Type B pancreatic cell (in vitro differentiated cells): ENCODE measurements around the gene TXNIP. TPM values are rescaled to one million over a fixed set of nuclear protein-coding genes. Genes with fewer than 3 reads are reported as not detected.

Source experiments
- DNase-seq: peaks from one replicate; pipeline ENCODE4 v3.0.0; 2021; ENCODE audit warnings: mixed read lengths; ENCODE audit not compliant: unreplicated experiment; ENCODE audit errors: extremely low spot score
- H3K27ac Mint-ChIP-seq: 2 replicates; pipeline ENCODE4 v1.8.0; 2021; ENCODE audit warnings: mild to moderate bottlenecking, mixed read lengths
- H3K27me3 Mint-ChIP-seq: 2 replicates; pipeline ENCODE4 v1.8.0; 2021; ENCODE audit warnings: mixed read lengths
- H3K36me3 Mint-ChIP-seq: 2 replicates; pipeline ENCODE4 v1.8.0; 2021; ENCODE audit warnings: mixed read lengths
- H3K4me1 Mint-ChIP-seq: one replicate; pipeline ENCODE4 v1.8.0; 2021; ENCODE audit warnings: mixed read lengths; ENCODE audit not compliant: unreplicated experiment
- H3K4me3 Mint-ChIP-seq: 2 replicates; pipeline ENCODE4 v1.8.0; 2021; ENCODE audit warnings: mild to moderate bottlenecking, mixed read lengths
- H3K9me3 Mint-ChIP-seq: 2 replicates; pipeline ENCODE4 v1.8.0; 2021; ENCODE audit warnings: mixed read lengths
- CTCF ChIP-seq: fragments of 200-600 bp; sonication (generic); conservative IDR thresholded peaks from 2 replicates; pipeline ENCODE4 v1.5.0; 2021; ENCODE audit warnings: antibody characterized with exemption, mild to moderate bottlenecking
- total RNA-seq: library from RNA; stranded (reverse); gene quantifications from 2 replicates; pipeline ENCODE4 v1.2.1, GENCODE V29; 2021; ENCODE audit warnings: low replicate concordance

Gene TXNIP
- total RNA-seq, 1 donor from 2014 or later: 96.7 TPM

GRCh38 chr1:145994391-145995120, 1.8 kb downstream of the TXNIP start:
- H3K4me1 Mint-ChIP-seq: peaks cover 51% of the 10 kb centered on the region

GRCh38 chr1:145993618-145994390, 2.6 kb downstream of the TXNIP start:
- peaks cover 32% of the 10 kb centered on the region for H3K36me3 Mint-ChIP-seq
- H3K27me3 Mint-ChIP-seq: no peaks in the 10 kb centered on the region
- no peaks in the 10 kb centered on the region for H3K9me3 Mint-ChIP-seq
- peak overlapping the region; percentile 4 for H3K27ac Mint-ChIP-seq
- H3K4me3 Mint-ChIP-seq: peak overlapping the region; percentile 92
- H3K4me1 Mint-ChIP-seq: peaks cover 47% of the 10 kb centered on the region
- no peak for TF ChIP-seq CTCF
- DNase-seq: no peak

More at GRCh38 chr1:145994391-145995120, 1.8 kb downstream of the TXNIP start:
- no peak for TF ChIP-seq CTCF
- H3K36me3 Mint-ChIP-seq: peaks cover 32% of the 10 kb centered on the region
- H3K27me3 Mint-ChIP-seq: no peaks in the 10 kb centered on the region
- H3K9me3 Mint-ChIP-seq: no peaks in the 10 kb centered on the region
- no peak for DNase-seq
- peak overlapping the region; percentile 29 for H3K27ac Mint-ChIP-seq
- H3K4me3 Mint-ChIP-seq: peak overlapping the region; percentile 92

GRCh38 chr1:145992958-145993617, 3.3 kb downstream of the TXNIP start:
- Mint-ChIP-seq H3K4me1 (peaks cover 46% of the 10 kb centered on the region), H3K27me3 (no peaks in the 10 kb centered on the region), H3K27ac (peak overlapping the region; percentile 4), H3K36me3 (peaks cover 32% of the 10 kb centered on the region), H3K4me3 (peak overlapping the region; percentile 92), H3K9me3 (no peaks in the 10 kb centered on the region)
- no peak for TF ChIP-seq CTCF
- DNase-seq: no peak

GRCh38 chr1:145992502-145992936, 3.9 kb downstream of the TXNIP start:
- no peak for TF ChIP-seq CTCF
- Mint-ChIP-seq H3K4me3 (peak overlapping the region; percentile 70), H3K36me3 (peaks cover 32% of the 10 kb centered on the region), H3K4me1 (peaks cover 46% of the 10 kb centered on the region), H3K27me3 (no peaks in the 10 kb centered on the region), H3K27ac (no peak overlapping the region), H3K9me3 (no peaks in the 10 kb centered on the region)
- DNase-seq: no peak

- Mint-ChIP-seq H3K36me3 (peaks cover 32% of the 10 kb centered on the region), H3K9me3 (no peaks in the 10 kb centered on the region), H3K27ac (peak overlapping the region; percentile 59), H3K27me3 (no peaks in the 10 kb centered on the region), H3K4me1 (peaks cover 41% of the 10 kb centered on the region), H3K4me3 (peak overlapping the region; percentile 34)
- DNase-seq: no peak
- TF ChIP-seq CTCF: no peak
Measured at GRCh38 chr1:145991735-145992412, 4.5 kb downstream of the TXNIP start.
